ENCODE data around the gene VPS51.

VPS51 gene

DNA sequence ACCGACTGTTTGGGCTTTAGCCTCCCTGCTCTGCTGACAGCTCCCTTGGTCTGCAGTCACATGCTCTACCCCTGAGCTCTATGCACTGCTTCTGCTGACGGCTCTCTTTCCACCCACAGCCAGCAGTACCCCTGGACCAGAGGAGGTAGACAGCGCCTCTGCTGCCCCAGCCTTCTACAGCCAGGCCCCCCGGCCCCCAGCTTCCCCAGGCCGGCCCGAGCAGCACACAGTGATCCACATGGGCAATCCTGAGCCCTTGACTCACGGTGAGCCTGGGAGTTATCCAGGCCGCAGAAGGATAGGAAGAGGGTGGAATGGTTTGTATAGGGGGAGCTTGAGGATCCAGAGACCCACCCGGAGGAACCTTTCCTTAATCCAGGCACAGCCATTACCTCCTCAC, 9.2 kb upstream of the VPS51 start:
- 93 to 96% methylated on average over 9 of the region's 9 CpGs for WGBS, 2 experiments
- no peaks in the 10 kb centered on the region for H3K27me3 ChIP-seq (ENCODE audit: control insufficient read depth, insufficient read depth, low read length, poor library complexity, severe bottlenecking)
- no peaks in the 10 kb centered on the region for H3K9me3 ChIP-seq (ENCODE audit: control insufficient read depth, low read length)
- peaks cover 15% of the 10 kb centered on the region for H3K36me3 ChIP-seq (ENCODE audit: control insufficient read depth, insufficient read depth, low read length)
- no peak overlapping the region for H3K4me3 ChIP-seq (ENCODE audit: insufficient read depth, low read depth, low read length)
- peaks cover 9% of the 10 kb centered on the region for H3K4me1 ChIP-seq (ENCODE audit: control insufficient read depth, insufficient read depth, low read length)
- H3K27ac ChIP-seq (ENCODE audit: insufficient read depth, low read depth, low read length, poor library complexity, severe bottlenecking), result no peak overlapping the region

DNA sequence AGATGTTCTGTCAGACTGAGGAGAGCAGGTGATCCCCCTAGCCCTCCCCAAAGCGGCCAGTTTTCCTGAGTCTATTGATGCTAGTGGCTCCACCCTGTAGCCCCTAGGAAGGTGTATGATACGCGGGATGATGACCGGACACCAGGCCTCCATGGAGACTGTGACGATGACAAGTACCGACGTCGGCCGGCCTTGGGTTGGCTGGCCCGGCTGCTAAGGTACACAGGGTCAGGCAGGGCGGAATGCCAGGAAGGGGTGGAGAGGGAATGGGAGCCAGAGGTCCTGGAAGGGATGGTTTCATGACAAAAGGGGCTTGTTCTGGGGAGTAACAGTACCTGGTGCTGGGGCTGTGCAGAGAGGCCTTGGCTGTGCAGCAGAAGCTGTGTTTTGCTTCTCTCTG, 8.8 kb upstream of the VPS51 start:
- H3K27ac ChIP-seq (ENCODE audit: insufficient read depth, low read depth, low read length, poor library complexity, severe bottlenecking), result no peak overlapping the region
- no peaks in the 10 kb centered on the region for H3K9me3 ChIP-seq (ENCODE audit: control insufficient read depth, low read length)
- H3K4me1 ChIP-seq (ENCODE audit: control insufficient read depth, insufficient read depth, low read length), result peaks cover 9% of the 10 kb centered on the region
- H3K27me3 ChIP-seq (ENCODE audit: control insufficient read depth, insufficient read depth, low read length, poor library complexity, severe bottlenecking), result no peaks in the 10 kb centered on the region
- 95 to 97% methylated on average over 11 of the region's 11 CpGs for WGBS, 2 experiments
- H3K36me3 ChIP-seq (ENCODE audit: control insufficient read depth, insufficient read depth, low read length), result peaks cover 12% of the 10 kb centered on the region
- no peak overlapping the region for H3K4me3 ChIP-seq (ENCODE audit: insufficient read depth, low read depth, low read length)

GRCh38 chr11:65087827-65088226, 8.2 kb upstream of the VPS51 start:
- H3K27ac ChIP-seq (ENCODE audit: insufficient read depth, low read depth, low read length, poor library complexity, severe bottlenecking), result no peak overlapping the region
- 94 to 95% methylated on average over 15 of the region's 15 CpGs for WGBS, 2 experiments
- H3K4me1 ChIP-seq (ENCODE audit: control insufficient read depth, insufficient read depth, low read length), result peaks cover 6% of the 10 kb centered on the region
- H3K27me3 ChIP-seq (ENCODE audit: control insufficient read depth, insufficient read depth, low read length, poor library complexity, severe bottlenecking), result no peaks in the 10 kb centered on the region
- no peaks in the 10 kb centered on the region for H3K9me3 ChIP-seq (ENCODE audit: control insufficient read depth, low read length)
- no peak overlapping the region for H3K4me3 ChIP-seq (ENCODE audit: insufficient read depth, low read depth, low read length)
- H3K36me3 ChIP-seq (ENCODE audit: control insufficient read depth, insufficient read depth, low read length), result peaks cover 12% of the 10 kb centered on the region

- no peak overlapping the region for H3K27ac ChIP-seq (ENCODE audit: insufficient read depth, low read depth, low read length, poor library complexity, severe bottlenecking)
- H3K4me3 ChIP-seq (ENCODE audit: insufficient read depth, low read depth, low read length), result no peak overlapping the region
- no peaks in the 10 kb centered on the region for H3K9me3 ChIP-seq (ENCODE audit: control insufficient read depth, low read length)
- no peaks in the 10 kb centered on the region for H3K4me1 ChIP-seq (ENCODE audit: control insufficient read depth, insufficient read depth, low read length)
- peaks cover 12% of the 10 kb centered on the region for H3K36me3 ChIP-seq (ENCODE audit: control insufficient read depth, insufficient read depth, low read length)
- WGBS, 2 experiments, result 94 to 97% methylated on average over 4 of the region's 4 CpGs
- no peaks in the 10 kb centered on the region for H3K27me3 ChIP-seq (ENCODE audit: control insufficient read depth, insufficient read depth, low read length, poor library complexity, severe bottlenecking)
Measured at GRCh38 chr11:65089621-65090020, 6.4 kb upstream of the VPS51 start.

DNA sequence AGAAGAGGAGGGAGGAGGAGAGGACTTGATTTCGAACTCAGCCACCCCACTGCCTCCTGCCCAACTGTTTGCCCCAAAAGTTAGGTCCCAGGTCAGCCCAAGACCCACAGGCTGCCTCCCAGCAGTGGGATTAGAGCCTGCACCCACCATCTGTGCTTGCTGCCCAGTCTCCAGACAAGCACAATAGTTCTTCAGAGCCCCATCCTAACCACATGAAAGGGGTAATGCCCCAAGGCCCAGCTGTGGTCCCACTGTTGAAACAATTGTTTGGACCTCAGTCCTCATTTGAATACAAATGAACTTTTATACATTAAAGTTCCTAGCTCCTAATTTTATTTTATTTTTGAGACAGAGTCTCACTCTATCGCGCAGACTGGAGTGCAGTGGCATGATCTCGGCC, 5.4 kb upstream of the VPS51 start:
- Histone ChIP-seq H3K9me3 (ENCODE audit: control insufficient read depth, low read length) (no peaks in the 10 kb centered on the region), H3K36me3 (ENCODE audit: control insufficient read depth, insufficient read depth, low read length) (peaks cover 12% of the 10 kb centered on the region), H3K27ac (ENCODE audit: insufficient read depth, low read depth, low read length, poor library complexity, severe bottlenecking) (no peak overlapping the region), H3K4me1 (ENCODE audit: control insufficient read depth, insufficient read depth, low read length) (no peaks in the 10 kb centered on the region), H3K27me3 (ENCODE audit: control insufficient read depth, insufficient read depth, low read length, poor library complexity, severe bottlenecking) (no peaks in the 10 kb centered on the region), H3K4me3 (ENCODE audit: insufficient read depth, low read depth, low read length) (no peak overlapping the region)
- WGBS, 2 experiments, result 93 to 95% methylated on average over 4 of the region's 4 CpGs

DNA sequence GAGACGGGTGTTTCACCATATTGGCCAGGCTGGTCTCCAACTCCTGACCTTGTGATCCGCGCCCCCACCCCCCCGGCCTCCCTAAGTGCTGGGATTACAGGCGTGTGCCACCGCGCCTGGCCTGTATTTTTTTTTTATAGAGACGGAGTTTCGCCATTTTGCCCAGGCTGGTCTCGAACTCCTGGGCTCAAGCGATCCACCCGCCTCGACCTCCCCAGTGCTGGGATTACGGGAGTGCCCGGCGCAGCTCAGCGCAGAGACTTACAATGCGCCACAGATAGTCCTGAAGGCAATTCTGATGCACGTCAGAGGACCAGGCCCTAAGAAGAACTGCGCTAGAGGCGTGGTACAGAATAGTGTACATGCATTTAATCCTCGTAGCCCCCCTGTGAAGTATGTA, 587 bp upstream of the VPS51 start:
- Histone ChIP-seq H3K4me3 (ENCODE audit: insufficient read depth, low read depth, low read length) (no peak overlapping the region), H3K27ac (ENCODE audit: insufficient read depth, low read depth, low read length, poor library complexity, severe bottlenecking) (no peak overlapping the region), H3K4me1 (ENCODE audit: control insufficient read depth, insufficient read depth, low read length) (no peaks in the 10 kb centered on the region), H3K27me3 (ENCODE audit: control insufficient read depth, insufficient read depth, low read length, poor library complexity, severe bottlenecking) (no peaks in the 10 kb centered on the region), H3K36me3 (ENCODE audit: control insufficient read depth, insufficient read depth, low read length) (no peaks in the 10 kb centered on the region), H3K9me3 (ENCODE audit: control insufficient read depth, low read length) (no peaks in the 10 kb centered on the region)
- WGBS, 2 experiments, result 91 to 92% methylated on average over 22 of the region's 22 CpGs

GRCh38 chr11:65096926-65097325, 912 bp downstream of the VPS51 start:
- no peaks in the 10 kb centered on the region for H3K9me3 ChIP-seq (ENCODE audit: control insufficient read depth, low read length)
- peak overlapping the region; percentile 71 for H3K4me3 ChIP-seq (ENCODE audit: insufficient read depth, low read depth, low read length)
- no peak overlapping the region for H3K27ac ChIP-seq (ENCODE audit: insufficient read depth, low read depth, low read length, poor library complexity, severe bottlenecking)
- 76 to 79% methylated on average over 8 of the region's 8 CpGs for WGBS, 2 experiments
- H3K4me1 ChIP-seq (ENCODE audit: control insufficient read depth, insufficient read depth, low read length), result no peaks in the 10 kb centered on the region
- H3K36me3 ChIP-seq (ENCODE audit: control insufficient read depth, insufficient read depth, low read length), result no peaks in the 10 kb centered on the region
- H3K27me3 ChIP-seq (ENCODE audit: control insufficient read depth, insufficient read depth, low read length, poor library complexity, severe bottlenecking), result no peaks in the 10 kb centered on the region

- Histone ChIP-seq H3K36me3 (ENCODE audit: control insufficient read depth, insufficient read depth, low read length) (no peaks in the 10 kb centered on the region), H3K9me3 (ENCODE audit: control insufficient read depth, low read length) (no peaks in the 10 kb centered on the region), H3K4me3 (ENCODE audit: insufficient read depth, low read depth, low read length) (no peak overlapping the region), H3K27me3 (ENCODE audit: control insufficient read depth, insufficient read depth, low read length, poor library complexity, severe bottlenecking) (no peaks in the 10 kb centered on the region), H3K27ac (ENCODE audit: insufficient read depth, low read depth, low read length, poor library complexity, severe bottlenecking) (no peak overlapping the region), H3K4me1 (ENCODE audit: control insufficient read depth, insufficient read depth, low read length) (no peaks in the 10 kb centered on the region)
- WGBS, 2 experiments, result 95 to 98% methylated on average over 4 to 5 of the region's 6 CpGs
Measured at GRCh38 chr11:65100674-65101350, 4.8 kb downstream of the VPS51 start.

DNA sequence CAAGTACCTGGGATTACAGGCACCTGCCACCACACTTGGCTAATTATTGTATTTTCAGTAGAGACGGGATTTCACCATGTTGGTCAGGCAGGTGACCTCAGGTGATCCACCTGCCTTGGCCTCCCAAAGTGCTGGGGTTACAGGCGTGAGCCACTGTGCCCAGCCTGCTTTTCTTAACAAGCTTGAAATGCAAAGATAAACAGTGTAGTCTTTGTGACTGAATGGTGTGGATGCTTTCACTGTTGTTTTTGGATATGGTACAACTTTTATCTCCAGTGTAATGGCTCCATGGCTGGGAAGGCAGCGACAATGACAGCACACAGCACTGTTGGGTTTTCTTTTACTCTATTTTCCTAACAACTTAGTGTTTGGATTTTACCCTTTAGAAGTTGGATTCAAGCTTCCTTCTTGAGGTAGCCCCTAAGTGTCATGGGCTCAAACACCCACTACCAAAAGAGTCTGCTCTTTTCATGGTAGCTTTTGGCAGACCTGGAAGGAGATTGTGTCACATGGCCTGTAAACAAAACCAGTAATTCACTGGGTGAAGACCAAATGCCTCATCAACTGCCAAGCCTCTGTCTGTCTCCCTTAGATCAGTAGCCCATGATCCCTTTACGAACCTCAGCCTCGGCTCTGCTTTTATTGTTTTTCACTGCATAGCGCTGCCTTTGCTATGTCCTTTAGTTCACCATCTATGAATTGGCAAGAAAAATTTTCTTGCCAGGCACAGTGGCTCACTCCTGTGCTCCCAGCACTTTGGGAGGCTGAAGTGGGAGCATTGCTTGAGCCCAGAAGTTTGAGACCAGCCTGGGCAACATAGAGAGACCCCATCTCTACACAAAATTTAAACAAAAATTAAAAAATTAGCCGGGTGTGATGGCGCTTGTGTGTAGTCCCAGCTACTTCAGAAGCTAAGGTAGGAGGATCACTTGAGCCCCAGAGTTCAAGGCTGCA, 6.4 kb downstream of the VPS51 start:
- no peaks in the 10 kb centered on the region for H3K36me3 ChIP-seq (ENCODE audit: control insufficient read depth, insufficient read depth, low read length)
- 94% methylated on average over 8 of the region's 8 CpGs for WGBS, 2 experiments
- no peaks in the 10 kb centered on the region for H3K27me3 ChIP-seq (ENCODE audit: control insufficient read depth, insufficient read depth, low read length, poor library complexity, severe bottlenecking)
- no peak overlapping the region for H3K27ac ChIP-seq (ENCODE audit: insufficient read depth, low read depth, low read length, poor library complexity, severe bottlenecking)
- no peaks in the 10 kb centered on the region for H3K9me3 ChIP-seq (ENCODE audit: control insufficient read depth, low read length)
- no peak overlapping the region for H3K4me3 ChIP-seq (ENCODE audit: insufficient read depth, low read depth, low read length)
- H3K4me1 ChIP-seq (ENCODE audit: control insufficient read depth, insufficient read depth, low read length), result no peaks in the 10 kb centered on the region

GRCh38 chr11:65103476-65103875, 7.5 kb downstream of the VPS51 start:
- Histone ChIP-seq H3K27ac (ENCODE audit: insufficient read depth, low read depth, low read length, poor library complexity, severe bottlenecking) (no peak overlapping the region), H3K4me1 (ENCODE audit: control insufficient read depth, insufficient read depth, low read length) (no peaks in the 10 kb centered on the region), H3K9me3 (ENCODE audit: control insufficient read depth, low read length) (no peaks in the 10 kb centered on the region), H3K4me3 (ENCODE audit: insufficient read depth, low read depth, low read length) (no peak overlapping the region), H3K36me3 (ENCODE audit: control insufficient read depth, insufficient read depth, low read length) (no peaks in the 10 kb centered on the region), H3K27me3 (ENCODE audit: control insufficient read depth, insufficient read depth, low read length, poor library complexity, severe bottlenecking) (no peaks in the 10 kb centered on the region)
